ENCODE results near the gene CHMP2A. TPM values are rescaled to one million over a fixed set of nuclear protein-coding genes. Genes with fewer than 3 reads are reported as not detected.

The CHMP2A gene
- total and polyA plus RNA-seq, 2 of the 13 experiments (the other 11 are each of a cell fraction or from before 2014, with no cell fraction given): 49.7 to 55.0 TPM

DNA sequence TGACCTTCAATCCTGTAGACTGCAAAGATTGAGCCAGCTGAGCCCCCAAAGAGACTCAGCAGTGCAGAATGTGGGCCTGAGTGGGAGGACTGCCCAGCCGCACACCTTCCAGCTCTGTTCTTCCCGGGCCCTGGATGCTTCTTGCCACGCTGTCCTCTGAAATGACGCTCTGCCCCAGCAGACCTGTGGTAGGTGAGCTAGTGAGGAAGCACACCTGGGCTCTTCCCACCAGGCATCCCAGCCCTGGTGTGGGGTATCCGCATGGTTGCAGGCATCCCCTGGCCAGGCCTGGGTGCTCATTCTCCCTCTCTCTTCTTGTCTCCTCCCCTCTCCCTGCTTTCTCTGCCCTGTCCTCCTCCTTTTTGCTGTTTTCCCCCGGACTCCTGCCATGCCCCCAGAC, 28.1 kb upstream of the CHMP2A start:
- peaks cover 5 to 13% of the 10 kb centered on the region in 2 experiments; a peak in 4 of 5 replicates for H3K36me3 ChIP-seq (replicated peaks in 1 of 2; ENCODE audit: control insufficient read depth in 1 of 2, insufficient read depth in 2 of 2, low read length in 2 of 2)
- no peak for TF ChIP-seq TOPORS (CRISPR knock-in tag; IDR thresholded peaks at IDR 0.05)
- no peak for TF ChIP-seq HHEX (CRISPR knock-in tag; IDR thresholded peaks at IDR 0.05)
- no peak for TF ChIP-seq ZNF652 (CRISPR knock-in tag; IDR thresholded peaks at IDR 0.05; ENCODE audit: borderline replicate concordance, low read depth)
- no peak for TF ChIP-seq SUZ12 (IDR thresholded peaks at IDR 0.05; ENCODE audit: low read depth, low read length)
- TF ChIP-seq NR1H2 (CRISPR knock-in tag; IDR thresholded peaks at IDR 0.05; ENCODE audit: borderline replicate concordance, low read depth): no peak
- TF ChIP-seq PPARG (CRISPR knock-in tag; conservative IDR thresholded peaks at IDR 0.05): no peak
- TF ChIP-seq FOXC1 (CRISPR knock-in tag; IDR thresholded peaks at IDR 0.05; ENCODE audit: borderline replicate concordance): no peak
- BruUV-seq (replicated peaks): no TSS peak
- intact Hi-C loops (cut with micrococcal nuclease; ENCODE audit: unreplicated experiment) (no loop called here), in situ Hi-C loops (cut with HindIII; ENCODE audit: extremely low pct_ligation_motif_present, low pct_unique_long_range_greater_than_20kb) (no loop called here)
- no peaks in the 10 kb centered on the region for H3K79me2 ChIP-seq (ENCODE audit: insufficient read depth, low read length)
- H2AFZ ChIP-seq (ENCODE audit: low read length): no peak overlapping the region
- H3K9ac ChIP-seq (ENCODE audit: insufficient read depth, low read depth, low read length): no peak overlapping the region
- ATAC-seq (no peak), DNase-seq (ENCODE audit: low spot score) (no peak), FAIRE-seq (no peak)
- no peaks in the 10 kb centered on the region for H3K9me3 ChIP-seq (ENCODE audit: low read length)
- WGBS (ENCODE audit: low lambda C conversion rate): 97% methylated on average over 6 of the region's 6 CpGs
- no peak overlapping the region for H3K27ac ChIP-seq (ENCODE audit: extremely low read length, insufficient read depth, low read length)
- H3K27me3 ChIP-seq (ENCODE audit: control insufficient read depth in 1 of 2, insufficient read depth in 2 of 2, low read length in 2 of 2): no peaks in the 10 kb centered on the region
- H3K4me2 ChIP-seq (ENCODE audit: low read depth, low read length): no peak overlapping the region
- no peaks in the 10 kb centered on the region for H4K20me1 ChIP-seq (ENCODE audit: insufficient read depth, low read length)
- ChIA-PET CTCF (ENCODE audit: low intra/inter-chr PET ratio, low total read pairs) (no interaction called here), POLR2A (no interaction called here)
- H3K4me1 ChIP-seq (ENCODE audit: insufficient read depth, low read length): no peaks in the 10 kb centered on the region
- no peak overlapping the region for H3K4me3 ChIP-seq (replicated peaks in 1 of 3; ENCODE audit: insufficient read depth in 1 of 3, low read depth in 2 of 3, low read length in 3 of 3)

DNA sequence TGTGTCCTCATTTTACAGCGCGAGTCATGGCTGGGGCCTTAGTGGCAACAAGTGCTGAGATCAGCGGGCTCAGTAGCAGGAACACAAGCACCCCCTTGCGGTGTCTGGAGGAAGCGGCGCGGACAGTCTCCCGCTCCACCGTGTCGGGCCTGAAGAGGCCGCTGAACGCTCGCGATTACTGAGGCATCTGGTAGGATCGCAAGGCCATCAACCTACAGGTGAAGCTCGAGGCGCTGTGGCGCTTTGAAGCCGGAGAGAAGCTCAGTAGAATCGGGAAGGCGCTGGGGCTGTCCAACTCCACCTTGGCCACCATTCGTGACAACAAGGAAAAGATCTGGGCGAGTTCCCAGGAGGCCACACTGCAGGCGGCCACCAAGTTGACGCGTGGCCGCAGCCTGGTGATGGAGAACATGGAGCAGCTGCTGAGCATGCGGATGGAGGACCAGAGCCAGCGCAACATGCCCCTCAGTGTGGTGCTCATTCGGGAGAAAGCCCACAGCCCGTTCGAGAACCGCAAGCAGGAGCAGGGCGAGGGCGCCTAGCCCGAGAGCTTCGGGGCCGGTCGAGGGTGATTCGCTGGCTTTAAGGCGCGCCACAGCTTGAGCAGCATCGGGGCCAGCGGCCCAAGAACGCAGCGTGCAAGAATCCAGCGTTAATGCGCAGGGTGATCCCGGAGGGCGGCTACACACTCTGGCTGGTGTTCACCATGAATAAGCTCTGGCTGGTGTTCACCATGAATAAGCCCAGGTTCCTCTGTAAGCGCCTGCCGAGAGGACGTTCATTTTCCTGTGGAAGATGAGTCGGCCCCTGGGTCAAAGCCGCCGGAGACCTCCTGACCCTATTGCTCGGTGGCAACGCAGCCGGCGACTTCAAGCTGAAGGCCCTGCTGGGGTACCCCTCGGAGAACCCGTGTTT, 26.6 kb upstream of the CHMP2A start:
- Histone ChIP-seq H3K27me3 (ENCODE audit: control insufficient read depth in 1 of 2, insufficient read depth in 2 of 2, low read length in 2 of 2) (no peaks in the 10 kb centered on the region), H3K9ac (ENCODE audit: insufficient read depth, low read depth, low read length) (no peak overlapping the region)
- CTCF ChIA-PET (ENCODE audit: low intra/inter-chr PET ratio, low total read pairs): no interaction called here
- no peak for TF ChIP-seq SMAD9 (CRISPR knock-in tag; IDR thresholded peaks at IDR 0.05)
- peak; percentile 90 for TF ChIP-seq PRPF4 (IDR thresholded peaks at IDR 0.05; ENCODE audit: low read depth, low read length, poor library complexity, severe bottlenecking)
- TF ChIP-seq STAG1 (CRISPR knock-in tag; IDR thresholded peaks at IDR 0.05): peak; percentile 35
- peak; percentile 39 to 46; a peak in 1 of 4 replicates for TF ChIP-seq MAFK (conservative IDR thresholded peaks at IDR 0.05 in 1 of 2, IDR thresholded peaks at IDR 0.05 in 1 of 2; ENCODE audit: low read length in 2 of 2)
- peak; percentile 29 for TF ChIP-seq AGO2 (optimal IDR thresholded peaks at IDR 0.05; ENCODE audit: low read depth, low read length)
- no peak for TF ChIP-seq GABPA (IDR thresholded peaks at IDR 0.05; ENCODE audit: low read depth, low read length)
- TF ChIP-seq GABPA (CRISPR knock-in tag; IDR thresholded peaks at IDR 0.05; ENCODE audit: low read depth): peak; percentile 48; the same call in 1 of the 2 replicates
- no peak for TF ChIP-seq ZNF557 (CRISPR knock-in tag; IDR thresholded peaks at IDR 0.05)
- TF ChIP-seq FOSL1 (CRISPR knock-in tag; IDR thresholded peaks at IDR 0.05; ENCODE audit: borderline replicate concordance): no peak

More for the DNA sequence above, 26.6 kb upstream of the CHMP2A start:
- Histone ChIP-seq H3K79me2 (ENCODE audit: insufficient read depth, low read length) (no peaks in the 10 kb centered on the region), H2AFZ (ENCODE audit: low read length) (no peak overlapping the region), H4K20me1 (ENCODE audit: insufficient read depth, low read length) (no peaks in the 10 kb centered on the region), H3K27ac (ENCODE audit: extremely low read length, insufficient read depth, low read length) (no peak overlapping the region), H3K4me1 (ENCODE audit: insufficient read depth, low read length) (no peaks in the 10 kb centered on the region; the same call in 1 of the 2 replicates), H3K9me3 (ENCODE audit: low read length) (no peaks in the 10 kb centered on the region), H3K4me3 (replicated peaks in 1 of 3; ENCODE audit: insufficient read depth in 1 of 3, low read depth in 2 of 3, low read length in 3 of 3) (no peak overlapping the region), H3K36me3 (replicated peaks in 1 of 2; ENCODE audit: control insufficient read depth in 1 of 2, insufficient read depth in 2 of 2, low read length in 2 of 2) (peaks cover 5 to 13% of the 10 kb centered on the region in 2 experiments; a peak in 4 of 5 replicates), H3K4me2 (ENCODE audit: low read depth, low read length) (no peak overlapping the region)
- FAIRE-seq (no peak), ATAC-seq (peak; percentile 46), DNase-seq (ENCODE audit: low spot score) (peak; percentile 16)
- POLR2A ChIA-PET: no interaction called here
- in situ Hi-C loops (cut with HindIII; ENCODE audit: extremely low pct_ligation_motif_present, low pct_unique_long_range_greater_than_20kb): no loop called here
- BruUV-seq (replicated peaks): no TSS peak
- 98% methylated on average over 48 of the region's 62 CpGs for WGBS (ENCODE audit: low lambda C conversion rate)
- intact Hi-C loops (cut with micrococcal nuclease; ENCODE audit: unreplicated experiment): no loop called here
